Mucosa of descending colon (tissue), 3 donors: Measurements from ENCODE around the gene GLG1. TPM values are rescaled to one million over a fixed set of nuclear protein-coding genes. Genes with fewer than 3 reads are reported as not detected.

Source experiments
- ATAC-seq: fragments of 200-7000 bp; cut with Tn5 transposase; one replicate; pipeline ENCODE4 v1.9.1; 2020; ENCODE audit warnings: mild to moderate bottlenecking, moderate library complexity
- DNase-seq, 3 donors: peaks; one replicate each; pipeline ENCODE4 v3.0.0-alpha.2; 2020
- H3K36me3 ChIP-seq: fragments of 200-600 bp; one replicate; pipeline ENCODE4 v1.8.0; 2021; ENCODE audit warnings: low read depth, mild to moderate bottlenecking
- H3K4me1 ChIP-seq: fragments of 200-600 bp; one replicate; pipeline ENCODE4 v1.8.0; 2021; ENCODE audit warnings: low read depth, mild to moderate bottlenecking
- H3K4me3 ChIP-seq: fragments of 200-600 bp; one replicate; pipeline ENCODE4 v1.8.0; 2021; ENCODE audit warnings: mild to moderate bottlenecking
- H3K9me3 ChIP-seq: fragments of 200-600 bp; one replicate; pipeline ENCODE4 v1.8.0; 2021; ENCODE audit warnings: mild to moderate bottlenecking
- CTCF ChIP-seq: fragments of 200-600 bp; IDR thresholded peaks from one replicate; pipeline ENCODE4 v1.8.0; 2022; ENCODE audit warnings: antibody characterized with exemption, mild to moderate bottlenecking
- intact Hi-C, 2 donors: fragments of 100-400 bp; cut with DNase I in 1 of 2; cut with micrococcal nuclease in 1 of 2; formaldehyde crosslinking; loops; one replicate each; pipeline versions ENCODE4 v1.11.0 to v1.11.1; 2022; cut with DNase I, micrococcal nuclease
- total RNA-seq, 3 donors: library from RNA; stranded (reverse); fragmentation: NEBNext Ultra II Directional in 2 of 3; extraction: Animal tissue kit (Norgen Biotek cat#: 25700) in 2 of 3; gene quantifications; one replicate each; pipeline versions ENCODE4 v1.2.1 to v1.2.4, GENCODE V29; 2021 to 2023
- donor health status: DM: no; HTN: no; CAD: no; lungs with moderate emphysema.
- donor health status: DM: no; HTN: no; CAD: no.
- donor health status: DM: no; HTN: yes; CAD: no.

GLG1 gene
- total RNA-seq, 3 donors from 2014 or later = 91.3 to 122 (median 99.7) TPM

GRCh38 chr16:74455213-74455612 lies 151.7 kb downstream of the GLG1 start:
- Histone ChIP-seq H3K4me1 (peaks cover 1% of the 10 kb centered on the region), H3K9me3 (no peaks in the 10 kb centered on the region), H3K4me3 (no peak overlapping the region), H3K36me3 (peaks cover 12% of the 10 kb centered on the region)
- TF ChIP-seq CTCF = no peak
- intact Hi-C loops = no loop called here
- ATAC-seq (peak; percentile 80), DNase-seq (no peak)

GRCh38 chr16:74451951-74452758 lies 154.8 kb downstream of the GLG1 start:
- Histone ChIP-seq H3K36me3 (peaks cover 12% of the 10 kb centered on the region), H3K4me3 (no peak overlapping the region), H3K9me3 (no peaks in the 10 kb centered on the region), H3K4me1 (peaks cover 14% of the 10 kb centered on the region)
- no peak for DNase-seq
- intact Hi-C loops = no loop called here
- no peak for ATAC-seq
- no peak for TF ChIP-seq CTCF

GRCh38 chr16:74450967-74451760 lies 155.8 kb downstream of the GLG1 start:
- no peak for DNase-seq
- ATAC-seq = no peak
- Histone ChIP-seq H3K36me3 (peaks cover 4% of the 10 kb centered on the region), H3K4me3 (no peak overlapping the region), H3K9me3 (no peaks in the 10 kb centered on the region), H3K4me1 (peaks cover 14% of the 10 kb centered on the region)
- TF ChIP-seq CTCF = no peak
- intact Hi-C loops = no loop called here

GRCh38 chr16:74450236-74450635 lies 156.7 kb downstream of the GLG1 start:
- TF ChIP-seq CTCF = no peak
- H3K9me3 ChIP-seq = no peaks in the 10 kb centered on the region
- H3K4me3 ChIP-seq = no peak overlapping the region
- peaks cover 14% of the 10 kb centered on the region for H3K4me1 ChIP-seq
- intact Hi-C loops = no loop called here
- H3K36me3 ChIP-seq = peaks cover 3% of the 10 kb centered on the region
- no peak for ATAC-seq
- DNase-seq = no peak

GRCh38 chr16:74449470-74449869 lies 157.4 kb downstream of the GLG1 start:
- no peak for TF ChIP-seq CTCF
- H3K36me3 ChIP-seq = peaks cover 3% of the 10 kb centered on the region
- ATAC-seq (peak; percentile 59), DNase-seq (peak in 1 of 3 donors; percentile 16)
- H3K4me3 ChIP-seq = no peak overlapping the region
- intact Hi-C loops = no loop called here
- no peaks in the 10 kb centered on the region for H3K9me3 ChIP-seq
- H3K4me1 ChIP-seq = peaks cover 14% of the 10 kb centered on the region
